Measurements from ENCODE around the gene TBC1D5.
A peak's percentile ranks its signal among the peaks of the same experiment; 100 is the strongest.
"Not testable (repeated sequence)": the region's sequence is repeated elsewhere in the genome, so short reads cannot be mapped to it uniquely, and the experiment has no call there.

The TBC1D5 gene

DNA sequence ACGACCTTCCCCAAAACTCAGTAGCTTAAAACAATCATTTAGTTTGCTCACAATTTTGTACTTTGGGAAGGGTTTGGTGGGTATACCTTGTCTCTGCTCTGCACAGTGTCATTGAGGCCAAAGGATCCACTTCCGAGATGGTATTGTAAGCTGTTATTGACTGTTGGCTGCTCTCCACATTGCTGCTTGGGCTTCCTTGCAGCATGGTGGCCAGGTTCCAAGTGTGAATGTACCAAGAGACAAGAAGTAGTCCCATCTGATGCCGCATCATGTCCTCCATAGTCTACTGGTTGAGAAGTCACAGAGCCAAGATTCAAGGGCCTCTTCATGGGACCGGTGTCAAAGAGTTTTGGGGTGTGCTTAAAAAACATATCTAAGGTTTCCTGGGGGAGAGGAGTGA lies 589.2 kb downstream of the TBC1D5 start:
- no peak for DNase-seq (ENCODE audit: extremely low read depth in 1 of 2, low read depth in 1 of 2)

DNA sequence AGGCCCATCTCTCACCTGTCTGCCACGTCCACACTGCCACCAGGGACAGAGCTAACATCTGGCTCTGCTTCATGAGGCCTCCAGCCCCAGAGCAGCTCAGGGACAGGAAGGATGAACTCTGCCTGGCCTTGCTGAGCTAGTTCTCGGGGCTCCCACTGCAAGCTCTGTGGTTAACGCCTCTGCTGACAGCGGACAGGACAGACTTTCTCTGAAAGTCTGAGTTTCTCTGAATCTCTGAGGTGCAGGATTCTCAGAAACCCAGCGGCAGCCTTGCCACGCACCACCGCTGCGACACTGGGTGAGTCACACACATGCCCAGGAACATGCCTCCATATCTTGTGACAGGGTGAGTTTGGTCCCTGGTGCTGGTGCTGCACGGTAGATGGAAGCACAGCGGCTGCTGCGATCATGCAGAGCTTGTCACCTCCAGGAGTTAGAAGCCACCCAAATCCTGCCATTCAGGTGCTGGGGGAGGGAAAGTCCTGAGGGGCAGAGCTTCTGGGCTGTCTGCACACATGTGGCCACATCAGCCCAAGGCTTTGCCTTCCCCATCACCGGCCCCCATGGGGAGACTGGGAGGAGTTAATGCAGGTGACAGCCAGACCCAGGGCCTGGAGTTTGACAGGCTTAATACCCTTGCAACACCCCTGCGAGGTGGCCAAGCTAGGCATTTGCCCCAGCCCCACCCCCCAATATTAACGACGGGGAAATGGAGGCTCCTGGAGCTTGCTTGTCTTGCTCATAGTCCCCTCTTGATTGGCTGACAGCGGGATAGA lies 590.6 kb downstream of the TBC1D5 start:
- DNase-seq (ENCODE audit: extremely low read depth in 1 of 2, low read depth in 1 of 2), result peak; percentile 75 to 89

DNA sequence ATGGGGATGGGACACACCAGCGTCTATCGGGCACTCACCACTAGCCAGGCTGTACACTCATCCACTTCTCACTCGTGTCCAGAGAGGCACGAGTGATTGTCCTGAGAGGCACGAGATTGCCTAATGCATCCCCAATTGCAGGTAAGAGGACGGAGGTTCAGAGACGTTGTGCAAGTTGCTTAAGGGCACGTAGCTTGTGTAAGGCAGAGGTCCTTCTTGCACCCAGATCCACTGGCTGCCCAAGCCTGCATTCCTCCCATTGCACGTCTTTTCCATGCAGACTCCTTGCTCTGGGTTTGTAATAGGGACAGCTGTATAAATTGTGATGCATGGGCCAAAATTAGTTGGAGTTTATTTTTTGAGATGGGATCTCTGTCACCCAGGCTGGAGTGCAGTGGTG lies 593.4 kb downstream of the TBC1D5 start:
- no peak for DNase-seq (ENCODE audit: extremely low read depth in 1 of 2, low read depth in 1 of 2)

DNA sequence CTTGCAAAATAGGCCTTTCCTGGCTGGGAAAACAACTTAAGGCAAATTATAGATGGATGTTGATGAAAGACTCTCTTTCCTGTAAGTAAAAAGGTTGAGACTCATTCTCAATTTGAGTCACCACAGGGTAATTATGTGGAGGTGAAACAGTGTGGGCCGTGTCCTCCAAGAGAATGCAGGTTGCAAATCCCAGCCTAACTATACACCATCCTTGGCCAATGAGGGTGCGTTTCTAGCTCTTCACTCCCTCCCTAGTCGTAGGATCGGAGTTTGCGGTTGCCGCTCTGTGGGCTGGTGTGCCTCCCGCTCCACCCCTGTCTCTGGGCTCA lies 597.8 kb downstream of the TBC1D5 start:
- DNase-seq (ENCODE audit: extremely low read depth in 1 of 2, low read depth in 1 of 2), result no peak

DNA sequence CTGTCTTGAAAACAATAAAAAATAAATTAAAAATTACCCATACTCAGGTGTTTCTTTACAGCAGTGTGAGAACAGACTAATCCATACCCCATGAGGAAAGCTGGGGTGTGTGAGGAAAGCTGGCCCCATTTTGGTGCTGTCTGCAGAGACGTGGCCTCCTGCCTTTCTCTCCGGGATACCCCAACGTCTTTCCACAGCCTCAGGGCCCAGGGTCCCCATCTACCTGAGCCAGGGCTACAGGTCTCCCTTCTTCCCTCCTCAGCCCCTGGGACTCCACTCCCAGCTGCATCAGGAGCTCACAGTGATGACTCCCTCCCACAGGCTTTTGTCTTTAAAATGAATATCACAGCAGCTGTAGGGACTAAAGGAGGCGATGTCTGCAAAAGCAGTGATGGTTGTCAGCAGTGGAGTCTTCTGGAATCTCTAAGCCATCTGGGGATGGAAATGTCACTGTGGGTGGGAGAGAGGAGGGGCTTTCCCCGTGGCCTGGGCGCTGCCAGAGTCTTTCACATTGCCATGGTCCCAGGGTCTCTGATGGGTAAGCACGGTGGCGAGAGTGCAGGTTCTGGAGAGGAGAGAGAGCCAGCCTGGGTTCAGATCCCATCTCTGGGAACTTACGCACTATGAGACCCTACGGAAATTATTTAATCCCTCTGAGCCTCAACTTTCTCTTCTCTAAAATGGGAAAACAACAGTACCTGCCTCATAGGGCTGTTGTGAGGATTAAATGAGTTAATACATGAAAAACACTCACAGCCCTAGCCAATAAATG lies 598.4 kb downstream of the TBC1D5 start:
- no peak for DNase-seq (ENCODE audit: extremely low read depth in 1 of 2, low read depth in 1 of 2)

DNA sequence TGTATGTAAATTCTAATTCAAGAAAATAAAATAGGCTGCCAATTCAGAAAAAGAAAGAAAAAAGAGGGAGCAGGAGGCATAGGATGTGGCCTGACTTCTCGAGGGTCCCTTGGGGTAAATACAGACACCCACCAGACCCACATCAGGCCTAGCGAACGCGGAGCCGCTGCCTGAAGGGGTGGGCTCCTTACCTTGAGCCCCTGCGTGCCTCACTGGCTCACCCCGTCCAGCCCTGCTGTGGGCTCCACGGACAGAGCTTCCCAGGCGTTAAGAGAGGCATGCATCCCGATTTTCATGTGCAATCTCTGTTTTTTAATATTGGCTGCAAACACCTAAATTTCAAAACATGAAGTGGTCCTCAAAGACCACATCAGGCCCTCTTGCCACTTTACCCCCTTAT lies 599.9 kb downstream of the TBC1D5 start:
- DNase-seq (ENCODE audit: extremely low read depth in 1 of 2, low read depth in 1 of 2), result no peak

DNA sequence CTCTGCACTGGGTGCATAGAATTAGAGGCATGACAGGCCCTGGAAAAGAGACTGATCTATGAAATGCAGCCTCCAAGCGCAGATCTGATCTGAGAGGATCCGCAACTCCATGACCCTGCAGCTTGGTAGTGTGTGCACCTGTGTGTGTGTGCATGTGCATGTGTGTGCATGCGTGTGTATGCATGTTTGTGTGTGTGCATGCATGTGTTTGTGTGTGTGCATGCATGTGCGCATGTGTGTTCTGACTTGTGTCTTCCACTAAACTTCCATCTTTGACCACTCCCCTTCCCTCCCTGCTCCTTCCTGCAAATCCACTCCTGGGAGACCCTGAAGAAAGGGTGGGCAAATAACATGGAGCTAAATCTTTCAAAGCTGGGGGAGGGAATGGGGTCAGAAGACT lies 600.7 kb downstream of the TBC1D5 start:
- DNase-seq (ENCODE audit: extremely low read depth in 1 of 2, low read depth in 1 of 2), result no peak

DNA sequence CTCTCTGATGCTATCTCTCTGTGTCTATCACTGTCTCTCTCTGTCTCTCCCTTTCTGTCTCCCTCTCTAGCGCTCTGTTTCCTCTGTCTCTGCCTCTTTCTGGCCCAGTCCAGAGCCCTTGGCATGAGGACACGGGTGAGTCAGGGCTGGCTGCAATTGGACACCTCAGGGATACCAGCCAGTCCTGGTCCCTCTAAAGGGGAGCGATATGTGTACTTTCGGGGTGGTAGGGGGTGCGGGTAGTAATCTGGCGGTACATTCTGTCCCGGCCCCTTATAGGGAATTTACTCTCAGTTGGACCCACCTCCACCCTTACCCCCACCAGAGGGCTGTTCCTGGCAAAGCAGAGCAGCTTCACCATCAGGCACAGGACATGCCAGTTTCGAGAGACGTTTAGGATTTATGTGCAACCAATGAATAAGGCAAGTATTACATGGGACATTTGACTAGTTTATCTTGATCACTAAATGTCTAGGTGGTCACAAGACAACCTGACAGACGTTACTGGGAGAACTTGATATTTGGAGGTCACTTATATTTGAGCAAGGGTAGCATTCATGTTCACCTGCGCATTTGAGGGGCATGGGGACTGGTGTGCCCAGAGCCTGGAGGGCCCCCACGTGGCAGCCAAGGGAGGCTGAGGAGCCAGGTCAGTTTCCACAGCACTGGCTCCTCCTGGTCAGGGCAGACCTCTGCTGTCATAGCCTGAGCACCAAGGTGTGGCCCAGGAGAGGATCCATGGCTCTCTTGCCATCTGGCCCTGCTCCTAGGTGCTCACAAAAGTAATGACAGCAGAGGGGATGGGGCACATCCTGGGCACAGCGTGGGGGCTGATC lies 601.5 kb downstream of the TBC1D5 start:
- DNase-seq (ENCODE audit: extremely low read depth in 1 of 2, low read depth in 1 of 2), result no peak

DNA sequence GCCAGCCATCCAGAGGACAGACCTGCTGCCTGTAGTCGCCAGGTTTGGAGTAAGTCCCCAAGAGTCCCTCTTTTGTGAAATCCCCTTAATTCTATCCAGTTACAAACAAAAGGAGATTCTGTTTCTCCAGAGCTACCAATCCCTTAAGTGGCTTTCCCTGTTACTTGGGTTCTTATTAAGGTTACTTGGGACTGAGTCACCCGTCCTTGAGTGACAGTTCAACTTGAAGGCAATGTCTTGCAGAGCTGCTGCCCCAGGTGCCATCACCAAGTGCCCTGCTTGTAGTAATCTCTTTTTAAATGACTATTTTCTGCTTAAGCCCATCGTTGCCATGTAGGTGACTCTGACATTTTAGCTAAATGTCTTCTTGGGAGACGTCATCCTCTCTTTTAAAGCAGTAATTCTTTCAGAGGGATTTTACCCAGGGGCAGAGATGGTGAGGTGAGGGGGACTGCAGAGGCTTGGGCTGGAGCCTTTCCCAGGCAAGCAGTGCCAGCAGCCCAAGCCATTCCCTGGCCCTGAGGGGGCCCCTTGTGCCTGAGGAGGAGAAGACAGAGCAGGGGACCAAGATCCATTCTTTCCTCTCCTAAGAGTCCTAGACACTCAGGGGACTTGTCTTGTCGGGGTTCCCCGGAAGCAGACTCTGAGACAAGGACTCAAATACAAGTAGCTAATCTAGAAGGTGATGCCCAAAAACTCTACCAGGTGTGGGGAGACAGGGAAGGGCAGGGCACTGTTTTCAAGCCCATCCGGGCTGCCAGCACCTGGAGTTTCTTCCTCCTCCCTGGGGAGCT lies 604.0 kb downstream of the TBC1D5 start:
- no peak for DNase-seq (ENCODE audit: extremely low read depth in 1 of 2, low read depth in 1 of 2)

DNA sequence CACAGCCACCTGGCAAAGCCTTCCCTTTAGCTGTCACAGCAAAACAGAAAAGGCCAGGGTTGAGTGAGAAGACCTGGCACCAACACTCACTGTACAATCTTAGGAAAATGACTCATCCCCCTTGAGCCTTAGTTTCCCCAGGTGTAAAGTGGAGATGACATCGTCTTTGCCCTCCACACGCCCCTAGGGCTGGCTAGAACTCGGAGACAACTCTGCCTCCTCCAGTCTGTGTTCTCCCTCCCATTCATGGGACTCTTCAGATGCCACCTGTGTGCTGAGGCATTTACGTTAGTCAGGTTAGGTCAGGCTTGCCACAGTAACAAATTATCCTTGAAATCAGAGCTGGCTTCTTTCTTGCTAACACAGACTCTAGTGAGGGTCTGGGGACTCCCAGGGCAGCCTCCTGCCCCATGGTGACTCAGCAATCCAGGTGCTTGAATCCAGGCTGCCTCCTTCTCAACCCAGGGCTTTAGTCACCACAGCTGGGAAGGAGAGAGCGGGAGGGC lies 605.1 kb downstream of the TBC1D5 start:
- no peak for DNase-seq (ENCODE audit: extremely low read depth in 1 of 2, low read depth in 1 of 2)

DNA sequence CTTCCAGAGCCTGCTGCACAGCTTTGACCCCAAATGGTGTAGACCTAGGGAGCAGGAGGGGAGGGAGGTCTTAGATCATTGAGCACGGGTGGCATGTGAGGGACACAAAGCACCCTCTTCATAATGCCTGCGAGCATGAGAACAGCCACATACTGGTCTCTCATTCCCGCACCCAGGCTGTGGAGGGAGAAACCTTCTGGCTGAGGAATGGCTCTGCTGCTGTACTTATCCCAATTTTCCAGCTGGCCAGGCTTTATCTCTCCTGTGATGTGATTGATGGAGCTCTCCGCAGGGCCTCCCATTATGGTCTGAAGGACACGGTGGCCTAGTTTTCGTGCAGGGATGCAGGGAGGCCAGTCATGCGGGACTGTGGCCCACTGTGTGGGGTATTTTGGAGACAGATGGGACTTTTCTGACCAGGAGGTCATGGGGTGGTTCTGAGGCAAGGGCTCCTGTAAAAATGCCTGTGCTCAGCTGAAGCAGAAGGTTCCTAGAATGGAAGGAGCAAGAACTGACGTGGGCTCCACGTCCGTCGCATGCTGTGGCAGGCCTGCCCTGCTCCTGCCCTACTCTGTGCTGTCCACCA lies 606.2 kb downstream of the TBC1D5 start:
- DNase-seq (ENCODE audit: extremely low read depth in 1 of 2, low read depth in 1 of 2), result no peak

DNA sequence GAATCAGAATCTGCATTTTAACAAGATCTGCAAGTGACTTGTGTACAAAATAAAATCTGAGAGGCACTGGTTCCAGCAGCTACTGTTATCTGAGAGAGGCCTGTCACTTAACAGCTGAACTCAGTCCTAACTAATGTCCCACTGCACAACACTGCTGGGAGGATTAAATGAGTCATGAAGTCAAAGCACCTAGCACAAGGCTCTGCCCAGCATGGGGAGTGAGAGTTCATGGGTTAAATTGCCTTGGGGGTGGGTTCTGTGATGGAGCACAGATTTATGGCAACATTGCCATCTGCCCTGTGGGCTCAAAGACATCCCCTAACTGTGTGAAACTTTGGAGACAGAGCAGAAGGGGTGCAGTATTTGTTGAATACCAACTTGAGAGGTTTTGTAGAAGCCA lies 606.7 kb downstream of the TBC1D5 start:
- no peak for DNase-seq (ENCODE audit: extremely low read depth in 1 of 2, low read depth in 1 of 2)

DNA sequence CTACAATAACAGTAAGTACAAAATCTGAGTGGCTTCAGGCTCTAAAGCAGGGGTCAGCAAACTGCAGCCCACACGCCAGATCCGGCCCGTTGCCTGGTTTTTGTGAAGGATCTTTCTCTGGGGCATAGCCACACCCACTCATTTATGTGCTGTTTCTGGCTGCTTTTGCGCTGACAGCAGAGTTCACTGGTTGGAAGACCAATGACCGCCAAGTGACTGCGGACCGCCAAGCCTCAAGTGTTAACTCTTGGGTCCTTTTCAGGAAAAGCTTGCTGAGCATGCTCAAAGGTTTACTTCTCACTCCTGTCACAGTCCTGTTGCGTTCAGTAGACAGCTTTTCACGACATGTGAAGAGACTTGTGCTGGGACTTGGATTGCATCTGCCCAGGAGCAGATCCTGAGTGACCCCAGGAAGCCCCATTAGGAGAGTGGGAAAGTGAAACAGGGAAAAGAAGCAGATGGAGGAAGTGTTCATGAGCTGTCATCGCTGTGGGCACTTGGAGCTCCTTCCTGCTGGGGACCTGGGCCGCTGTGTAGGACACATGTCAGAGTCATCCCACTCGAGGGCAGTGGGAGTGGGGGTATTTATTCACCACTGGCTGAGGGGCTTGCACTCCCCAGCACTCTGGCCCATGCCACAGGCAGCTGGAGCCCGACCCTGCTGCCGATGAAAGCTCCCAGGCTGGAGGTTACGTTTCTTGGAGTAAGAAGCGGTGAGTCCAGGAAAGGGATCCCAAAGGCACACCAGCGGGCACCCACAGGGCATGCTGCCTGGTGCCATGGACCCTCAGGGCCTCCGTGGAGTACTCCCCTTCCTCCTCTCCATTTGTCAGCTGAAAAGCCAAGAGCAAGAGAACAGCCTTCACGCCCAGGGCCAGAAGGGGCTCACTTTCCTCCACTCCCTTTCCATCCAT lies 608.5 kb downstream of the TBC1D5 start:
- no peak for DNase-seq (ENCODE audit: extremely low read depth in 1 of 2, low read depth in 1 of 2)

DNA sequence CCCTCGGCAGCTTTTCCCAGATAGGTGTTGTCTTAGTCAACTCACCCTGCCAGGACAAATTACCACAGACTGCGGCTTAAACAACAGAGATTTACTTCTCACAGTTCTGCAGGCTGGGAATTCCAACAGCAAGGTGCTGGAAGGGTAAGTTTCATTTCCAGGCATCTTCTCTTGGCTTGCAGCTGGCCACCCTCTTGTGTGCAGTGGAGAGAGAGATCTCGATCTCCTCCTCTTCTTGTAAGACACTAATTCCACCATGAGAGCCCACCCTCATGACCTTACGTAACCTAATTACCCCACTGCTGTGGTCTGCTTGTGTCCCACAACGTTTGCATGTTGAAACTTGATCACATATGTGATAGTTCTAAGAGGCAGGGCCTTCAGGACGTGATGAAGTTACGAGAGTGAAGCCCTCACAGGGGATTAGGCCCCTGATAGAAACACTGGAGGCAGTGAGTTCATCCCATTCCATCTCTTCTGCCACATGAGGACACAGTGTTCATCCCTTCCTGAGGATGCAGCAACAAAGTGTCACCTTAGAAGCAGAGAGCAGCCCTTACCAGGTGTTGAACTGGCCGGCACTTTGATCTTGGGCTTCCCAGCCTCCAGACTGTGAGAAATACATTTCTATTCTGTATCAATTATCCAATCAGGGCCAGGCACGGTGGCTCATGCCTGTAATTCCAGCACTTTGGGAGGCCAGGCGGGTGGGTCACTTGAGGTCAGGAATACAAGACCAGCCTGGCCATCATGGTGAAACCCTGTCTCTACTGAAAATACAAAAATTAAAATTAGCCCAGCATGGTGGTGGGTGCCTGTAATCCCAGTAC lies 609.9 kb downstream of the TBC1D5 start:
- DNase-seq (ENCODE audit: extremely low read depth in 1 of 2, low read depth in 1 of 2), result no peak

DNA sequence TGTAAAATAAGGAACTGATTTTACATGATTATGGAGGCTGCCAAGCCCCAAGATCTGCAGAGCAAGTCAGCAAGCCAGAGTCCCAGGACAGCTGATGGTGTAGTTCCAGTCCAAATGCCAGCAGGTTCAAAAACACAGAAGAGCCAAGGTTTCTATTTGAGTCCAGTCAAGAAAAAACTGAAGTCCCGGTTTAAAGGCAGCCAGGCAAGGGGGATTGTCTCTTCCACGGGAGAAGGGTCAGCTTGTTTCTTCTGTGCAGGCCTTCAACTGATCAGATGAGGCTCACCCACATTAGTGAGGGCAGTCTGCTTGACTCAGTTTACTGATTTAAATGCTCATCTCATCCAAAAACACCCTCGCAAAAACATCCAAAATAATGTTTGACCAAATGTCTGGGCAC lies 611.5 kb downstream of the TBC1D5 start:
- no peak for DNase-seq (ENCODE audit: extremely low read depth in 1 of 2, low read depth in 1 of 2)

DNA sequence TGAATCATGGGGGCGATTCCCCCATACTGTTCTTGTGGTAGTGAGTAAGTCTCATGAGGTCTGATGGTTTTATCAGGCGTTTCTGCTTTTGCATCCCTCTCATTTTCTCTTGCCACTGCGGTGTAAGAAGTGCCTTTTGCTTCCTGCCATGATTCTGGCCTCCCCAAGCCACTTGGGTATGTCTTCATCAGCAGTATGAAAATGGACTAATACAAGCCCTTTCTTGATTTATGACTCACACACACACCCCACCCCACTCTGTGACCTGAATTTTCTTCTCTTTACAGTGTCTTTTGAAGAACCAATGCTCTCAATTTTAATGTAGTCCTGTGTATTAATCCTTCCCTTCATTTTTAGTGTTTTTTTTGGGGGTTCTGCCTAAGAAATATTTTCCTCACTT lies 612.9 kb downstream of the TBC1D5 start:
- no peak for DNase-seq (ENCODE audit: extremely low read depth in 1 of 2, low read depth in 1 of 2)

DNA sequence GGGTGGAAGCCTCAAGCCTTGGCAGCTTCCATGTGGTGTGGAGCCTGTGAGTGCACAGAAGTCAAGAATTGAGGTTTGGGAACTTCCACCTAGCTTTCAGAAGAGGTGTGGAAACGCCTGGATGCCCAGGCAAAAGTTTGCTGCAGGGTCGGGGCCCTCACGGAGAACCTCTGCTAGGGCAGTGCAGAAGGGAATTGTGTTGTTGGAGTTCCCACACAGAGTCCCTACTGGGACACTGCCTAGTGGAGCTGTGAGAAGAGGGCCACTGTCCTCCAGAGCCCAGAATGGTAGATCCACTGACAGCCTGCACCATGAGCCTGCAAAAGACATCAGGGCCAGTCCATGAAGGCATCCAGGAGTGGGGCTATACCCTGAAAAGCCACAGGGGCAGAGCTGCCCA lies 613.8 kb downstream of the TBC1D5 start:
- DNase-seq (ENCODE audit: extremely low read depth in 1 of 2, low read depth in 1 of 2), result not testable (repeated sequence)

DNA sequence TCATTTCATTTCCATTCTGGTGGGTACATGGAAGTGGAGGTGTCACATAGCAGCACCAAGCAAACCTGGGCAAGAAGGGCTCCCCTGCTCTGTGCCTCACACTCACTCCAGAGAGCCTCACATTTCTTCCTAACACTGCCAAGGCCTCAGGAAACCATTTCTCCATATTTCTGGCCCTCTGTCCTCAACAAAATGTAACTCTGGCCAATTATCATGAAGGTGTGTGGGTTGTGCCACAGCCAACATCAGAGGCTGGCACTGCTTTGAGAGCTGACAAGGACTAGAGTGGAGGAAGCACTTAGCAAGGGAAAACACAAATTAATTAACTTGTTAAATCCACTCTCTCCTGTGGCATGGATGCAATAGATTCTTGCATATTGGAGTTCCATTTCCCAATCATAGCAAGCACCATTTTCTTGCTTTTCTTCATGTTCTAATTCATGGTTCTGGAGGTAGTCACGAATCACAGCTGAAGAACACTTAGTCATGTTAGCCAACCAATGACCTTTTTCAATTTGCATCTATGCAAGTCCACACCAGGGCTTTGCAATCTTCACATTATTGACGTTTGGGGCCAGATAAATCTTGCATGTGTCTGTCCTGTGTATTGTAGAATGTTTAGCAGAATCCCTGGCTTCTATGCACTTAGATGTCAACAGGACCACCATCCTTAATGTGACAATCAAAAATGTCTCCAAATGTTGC lies 616.5 kb downstream of the TBC1D5 start:
- no peak for DNase-seq (ENCODE audit: extremely low read depth in 1 of 2, low read depth in 1 of 2)

Measured in stimulated activated CD8-positive, alpha-beta memory T cell treated with anti-CD3 and anti-CD28 coated beads, Interleukin-7, amount 100 ng/mL, for 48 hours (primary cell).